Astrocyte (in vitro differentiated cells and primary cell): ENCODE results near the gene APMAP.

Source experiments
- EZH2 ChIP-seq: IDR thresholded peaks from 2 replicates; pipeline ENCODE4 v1.6.1; 2012; ENCODE audit warnings: mild to moderate bottlenecking, low read length, inconsistent platforms; ENCODE audit not compliant: insufficient read depth
- TF ChIP-seq, protein P1 (sequence below): IDR thresholded peaks from 2 replicates; pipeline ENCODE4 v1.5.1; 2011; ENCODE audit warnings: low read depth, mild to moderate bottlenecking, inconsistent platforms, low read length, moderate library complexity; ENCODE audit not compliant: insufficient read depth

DNA sequence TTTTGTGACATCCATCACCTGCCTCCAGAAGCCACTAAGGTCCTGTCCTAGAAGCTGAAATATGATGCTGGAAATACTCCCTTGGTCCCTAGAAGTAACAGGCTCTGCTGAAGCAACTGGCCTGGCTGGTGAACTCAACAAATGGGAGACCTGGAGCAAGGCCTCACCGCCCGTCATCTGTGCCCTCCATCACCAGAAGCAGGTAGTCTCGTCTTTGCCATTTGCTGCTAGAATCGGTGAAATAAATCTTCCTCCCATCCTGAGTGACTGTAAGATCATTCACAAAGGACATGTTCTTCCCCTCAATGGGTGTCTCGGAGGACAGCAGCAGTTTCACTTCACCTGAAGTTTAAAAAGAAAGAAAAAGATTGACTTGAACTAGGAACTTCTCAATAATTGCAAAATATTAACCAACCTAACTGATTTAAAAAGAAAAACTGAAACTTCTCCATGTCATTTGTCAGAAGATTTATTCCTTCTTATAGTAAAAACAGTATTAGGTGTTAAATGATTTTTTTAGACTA is 22.5 kb downstream of the APMAP start:
- TF ChIP-seq, protein P1, sequence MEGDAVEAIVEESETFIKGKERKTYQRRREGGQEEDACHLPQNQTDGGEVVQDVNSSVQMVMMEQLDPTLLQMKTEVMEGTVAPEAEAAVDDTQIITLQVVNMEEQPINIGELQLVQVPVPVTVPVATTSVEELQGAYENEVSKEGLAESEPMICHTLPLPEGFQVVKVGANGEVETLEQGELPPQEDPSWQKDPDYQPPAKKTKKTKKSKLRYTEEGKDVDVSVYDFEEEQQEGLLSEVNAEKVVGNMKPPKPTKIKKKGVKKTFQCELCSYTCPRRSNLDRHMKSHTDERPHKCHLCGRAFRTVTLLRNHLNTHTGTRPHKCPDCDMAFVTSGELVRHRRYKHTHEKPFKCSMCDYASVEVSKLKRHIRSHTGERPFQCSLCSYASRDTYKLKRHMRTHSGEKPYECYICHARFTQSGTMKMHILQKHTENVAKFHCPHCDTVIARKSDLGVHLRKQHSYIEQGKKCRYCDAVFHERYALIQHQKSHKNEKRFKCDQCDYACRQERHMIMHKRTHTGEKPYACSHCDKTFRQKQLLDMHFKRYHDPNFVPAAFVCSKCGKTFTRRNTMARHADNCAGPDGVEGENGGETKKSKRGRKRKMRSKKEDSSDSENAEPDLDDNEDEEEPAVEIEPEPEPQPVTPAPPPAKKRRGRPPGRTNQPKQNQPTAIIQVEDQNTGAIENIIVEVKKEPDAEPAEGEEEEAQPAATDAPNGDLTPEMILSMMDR: no peak
- TF ChIP-seq EZH2: no peak
